Heart right ventricle (tissue), 16 donors: Measurements from ENCODE around the gene SPP1. TPM values are rescaled to one million over a fixed set of nuclear protein-coding genes. Genes with fewer than 3 reads are reported as not detected.
"Not testable (repeated sequence)": the region's sequence is repeated elsewhere in the genome, so short reads cannot be mapped to it uniquely, and the experiment has no call there.

Source experiments
- ATAC-seq, 8 donors: fragments of 200-7000 bp; cut with Tn5 transposase; one replicate each; pipeline ENCODE4 v1.9.1; 2020; ENCODE audit warnings: mild to moderate bottlenecking in 8 of 8, moderate library complexity in 8 of 8, moderate number of reproducible peaks in 1 of 8
- DNase-seq, 2 donors: peaks; one replicate each; pipeline ENCODE4 v3.0.0-alpha.2; 2020
- H3K27ac ChIP-seq, 10 donors: fragments of 200-600 bp; sonication (generic) in 2 of 10; one replicate each; pipeline versions ENCODE4 v1.5.0 to v1.8.0; 2020 to 2022; ENCODE audit warnings: mild to moderate bottlenecking in 3 of 10
- H3K27me3 ChIP-seq, 7 donors: fragments of 200-600 bp; one replicate each; pipeline ENCODE4 v1.8.0; 2021 to 2022; ENCODE audit warnings: mild to moderate bottlenecking in 2 of 7
- H3K36me3 ChIP-seq, 9 donors: fragments of 200-600 bp; sonication (generic) in 1 of 9; one replicate each; pipeline versions ENCODE4 v1.5.0 to v1.8.0; 2020 to 2022; ENCODE audit warnings: mild to moderate bottlenecking in 2 of 9
- H3K4me1 ChIP-seq, 9 donors: fragments of 200-600 bp; sonication (generic) in 1 of 9; one replicate each; pipeline versions ENCODE4 v1.5.0 to v1.8.0; 2020 to 2022; ENCODE audit warnings: mild to moderate bottlenecking in 4 of 9
- H3K4me3 ChIP-seq, 10 donors: fragments of 200-600 bp; sonication (generic) in 2 of 10; one replicate each; pipeline versions ENCODE4 v1.5.0 to v1.8.0; 2020 to 2022; ENCODE audit warnings: mild to moderate bottlenecking in 7 of 10, moderate library complexity in 2 of 10
- H3K9me3 ChIP-seq, 11 donors: fragments of 200-600 bp in 10 of 11; sonication (generic) in 2 of 11; one replicate each; pipeline versions ENCODE4 v1.5.0 to v1.8.0; 2013 to 2022; ENCODE audit warnings: mild to moderate bottlenecking in 2 of 11, control low read depth in 1 of 11, moderate library complexity in 1 of 11
- WGBS, 2 donors: extraction: QIAGEN DNeasy Blood & Tissue Kit; methylation state at CpG; one replicate each; pipeline ENCODE4 v1.1.7; 2013; ENCODE audit warnings: inconsistent platforms in 1 of 2; 5-methylcytosine and 5-hydroxymethylcytosine counted together
- intact Hi-C, 10 donors: fragments of 100-400 bp; cut with DNase I; formaldehyde crosslinking; loops; one replicate each; pipeline versions ENCODE4 v1.11.1 to v1.14.2; 2022
- polyA plus RNA-seq, 2 donors: library from polyadenylated mRNA; stranded (reverse); fragments of 200-250 nt; gene quantifications; one replicate each; pipeline ENCODE4 v1.2.3, GENCODE V29; 2013
- total RNA-seq, 10 donors: library from RNA; stranded (reverse); fragmentation: NEBNext Ultra II Directional in 3 of 10; extraction: Animal tissue kit (Norgen Biotek cat#: 25700) in 3 of 10; gene quantifications; one replicate each; pipeline versions ENCODE4 v1.2.1 to v1.2.4, GENCODE V29; 2021 to 2023
- TF ChIP-seq, protein P1 (sequence below), 9 donors: fragments of 200-600 bp; sonication (generic) in 2 of 9; IDR thresholded peaks; one replicate each; pipeline versions ENCODE4 v1.5.0 to v1.8.0; 2021 to 2022; ENCODE audit warnings: antibody characterized with exemption in 9 of 9, mild to moderate bottlenecking in 5 of 9, moderate library complexity in 1 of 9
- donor health status: Arrhythmogenic right ventricular cardiomyopathy.
- donor health status: ischemic (EF 13 %, LVEDD 7.1; RV severe dilation, severe dysfunction).
- donor health status: healthy with polysubstance abuse.
- donor health status: DM: no; HTN: yes; CAD: no.
- donor health status: DM: no; HTN: no; CAD: no.
- donor health status: ischemic (EF 25% LVEDD 6.9; RV normal size, moderate dysfunction).
- donor health status: ischemic (EF 25% LVEDD 5.7; RV mildly dilated, moderate dysfunction).
- donor health status: healthy.
- donor health status: DM: yes; HTN: yes; CAD: no.
- donor health status: Ischemic cardiomyopathy.
- donor health status: ischemic (EF 35%, LVEDD 5.7; RV mildly dilated, moderate dysfunction).
- donor health status: nonischemic (EF 11% LVEDD 7.7; RV severe dilation, severe dysfunction).
- donor health status: DM: yes; HTN: yes; CAD: no.
- donor health status: PGD.
- donor health status: ischemic (EF 29% LVEDD 5.4; RV normal size, mild dysfunction).
- donor health status: nonischemic (EF 23%, LVEDD 6.1; RV moderate dilation, normal function).

SPP1 gene
- total and polyA plus RNA-seq, 12 donors, result 1.2 to 246 (median 7.0) TPM

- H3K9me3 ChIP-seq, result no peaks in the 10 kb centered on the region
- H3K4me3 ChIP-seq, result no peak overlapping the region
- WGBS, 2 donors, result 61 to 73% methylated on average over 3 of the region's 3 CpGs
- DNase-seq (no peak), ATAC-seq (no peak)
- H3K4me1 ChIP-seq, result no peaks in the 10 kb centered on the region
- TF ChIP-seq, protein P1, sequence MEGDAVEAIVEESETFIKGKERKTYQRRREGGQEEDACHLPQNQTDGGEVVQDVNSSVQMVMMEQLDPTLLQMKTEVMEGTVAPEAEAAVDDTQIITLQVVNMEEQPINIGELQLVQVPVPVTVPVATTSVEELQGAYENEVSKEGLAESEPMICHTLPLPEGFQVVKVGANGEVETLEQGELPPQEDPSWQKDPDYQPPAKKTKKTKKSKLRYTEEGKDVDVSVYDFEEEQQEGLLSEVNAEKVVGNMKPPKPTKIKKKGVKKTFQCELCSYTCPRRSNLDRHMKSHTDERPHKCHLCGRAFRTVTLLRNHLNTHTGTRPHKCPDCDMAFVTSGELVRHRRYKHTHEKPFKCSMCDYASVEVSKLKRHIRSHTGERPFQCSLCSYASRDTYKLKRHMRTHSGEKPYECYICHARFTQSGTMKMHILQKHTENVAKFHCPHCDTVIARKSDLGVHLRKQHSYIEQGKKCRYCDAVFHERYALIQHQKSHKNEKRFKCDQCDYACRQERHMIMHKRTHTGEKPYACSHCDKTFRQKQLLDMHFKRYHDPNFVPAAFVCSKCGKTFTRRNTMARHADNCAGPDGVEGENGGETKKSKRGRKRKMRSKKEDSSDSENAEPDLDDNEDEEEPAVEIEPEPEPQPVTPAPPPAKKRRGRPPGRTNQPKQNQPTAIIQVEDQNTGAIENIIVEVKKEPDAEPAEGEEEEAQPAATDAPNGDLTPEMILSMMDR (IDR thresholded peaks at IDR 0.05), result no peak
- no peaks in the 10 kb centered on the region for H3K36me3 ChIP-seq
- intact Hi-C loops, result no loop called here
- no peaks in the 10 kb centered on the region for H3K27me3 ChIP-seq
- no peak overlapping the region for H3K27ac ChIP-seq
Observed at GRCh38 chr4:87995435-87995834, 19.9 kb downstream of the SPP1 start.

DNA sequence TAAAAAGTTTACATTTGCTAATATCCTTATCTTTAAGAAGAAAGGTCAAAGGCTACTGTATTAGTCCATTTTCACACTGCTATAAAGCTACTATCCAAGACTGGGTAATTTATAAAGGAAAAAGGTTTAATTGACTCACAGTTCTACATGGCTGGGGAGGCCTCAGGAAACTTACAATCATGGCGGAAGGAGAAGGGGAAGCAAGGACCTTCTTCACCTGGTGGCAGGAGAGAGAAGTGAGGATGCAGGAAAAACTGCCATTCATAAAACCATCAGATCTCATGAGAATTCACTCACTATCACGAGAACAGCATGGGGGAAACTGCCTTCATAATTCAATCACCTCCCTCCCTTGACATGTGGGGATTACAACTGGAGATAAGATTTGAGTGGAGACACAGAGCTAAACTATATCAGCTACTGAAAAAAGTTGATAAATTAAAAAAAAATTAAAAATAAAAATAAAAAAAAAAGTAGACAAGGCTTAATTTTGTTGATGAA is 23.7 kb downstream of the SPP1 start:
- H3K27me3 ChIP-seq, H3K4me3 ChIP-seq, H3K27ac ChIP-seq, H3K36me3 ChIP-seq, intact Hi-C loops, DNase-seq, ATAC-seq, H3K4me1 ChIP-seq, H3K9me3 ChIP-seq: not testable (repeated sequence)
- 83 to 84% methylated on average over 2 of the region's 2 CpGs for WGBS, 2 donors

GRCh38 chr4:88001871-88002270 is 26.4 kb downstream of the SPP1 start:
- intact Hi-C loops, result no loop called here
- Histone ChIP-seq H3K27ac (no peak overlapping the region), H3K27me3 (no peaks in the 10 kb centered on the region), H3K36me3 (no peaks in the 10 kb centered on the region), H3K9me3 (no peaks in the 10 kb centered on the region), H3K4me1 (peaks cover 0 to 18% (median 3%) of the 10 kb centered on the region in 9 donors), H3K4me3 (no peak overlapping the region)
- TF ChIP-seq, protein P1 (IDR thresholded peaks at IDR 0.05), result no peak
- 62 to 76% methylated on average over 3 of the region's 3 CpGs for WGBS, 2 donors
- DNase-seq (no peak), ATAC-seq (no peak)

- Histone ChIP-seq H3K36me3 (no peaks in the 10 kb centered on the region), H3K4me1 (peaks cover 0 to 21% (median 6%) of the 10 kb centered on the region in 9 donors), H3K27me3 (no peaks in the 10 kb centered on the region), H3K27ac (no peak overlapping the region), H3K4me3 (no peak overlapping the region), H3K9me3 (no peaks in the 10 kb centered on the region)
- DNase-seq, result no peak
- TF ChIP-seq, protein P1 (IDR thresholded peaks at IDR 0.05), result no peak
- intact Hi-C loops, result no loop called here
- no peak for ATAC-seq
- 51 to 67% methylated on average over 4 of the region's 4 CpGs for WGBS, 2 donors
Observed at GRCh38 chr4:88002786-88003185, 27.3 kb downstream of the SPP1 start.

DNA sequence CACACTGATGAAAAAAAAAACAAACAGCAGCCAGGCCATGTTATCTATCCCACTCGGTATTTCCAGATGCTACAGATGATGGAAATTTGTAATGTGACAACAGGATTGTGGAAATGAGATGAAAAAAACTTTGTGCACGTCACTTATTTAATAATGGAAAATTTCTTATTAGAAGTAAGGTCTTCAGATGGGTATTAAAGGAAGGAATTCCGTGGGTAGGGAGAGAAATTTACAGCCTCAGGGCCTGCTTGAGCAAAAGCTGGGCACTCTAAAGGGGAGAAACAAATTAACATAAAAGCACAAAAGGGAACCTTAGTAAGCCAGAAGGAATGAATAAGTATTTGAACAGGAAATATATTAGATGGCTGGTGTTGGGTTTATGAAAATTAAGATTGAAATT is 27.7 kb downstream of the SPP1 start:
- Histone ChIP-seq H3K9me3 (no peaks in the 10 kb centered on the region), H3K27ac (no peak overlapping the region), H3K36me3 (no peaks in the 10 kb centered on the region), H3K4me1 (peaks cover 0 to 21% (median 7%) of the 10 kb centered on the region in 9 donors), H3K4me3 (no peak overlapping the region), H3K27me3 (no peaks in the 10 kb centered on the region)
- DNase-seq, result no peak
- TF ChIP-seq, protein P1 (IDR thresholded peaks at IDR 0.05), result no peak
- 60 to 71% methylated on average over 3 of the region's 3 CpGs for WGBS, 2 donors
- intact Hi-C loops, result no loop called here
- ATAC-seq, result no peak
